BLaER1 (cell line): Measurements from ENCODE around the gene RTEL1.
"Not testable (repeated sequence)": the region's sequence is repeated elsewhere in the genome, so short reads cannot be mapped to it uniquely, and the experiment has no call there.

Experiments used
- H3K27ac ChIP-seq: shearing (Covaris generic); formaldehyde crosslinking; 2 replicates; pipeline ENCODE4 v1.8.1; 2022
- H3K27me3 ChIP-seq: shearing (Covaris generic); formaldehyde crosslinking; 2 replicates; pipeline ENCODE4 v1.8.1; 2022
- H3K36me3 ChIP-seq: shearing (Covaris generic); formaldehyde crosslinking; 2 replicates; pipeline ENCODE4 v1.8.1; 2022
- H3K4me1 ChIP-seq: shearing (Covaris generic); formaldehyde crosslinking; 2 replicates; pipeline ENCODE4 v1.8.1; 2022
- H3K4me2 ChIP-seq: shearing (Covaris generic); formaldehyde crosslinking; 2 replicates; pipeline ENCODE4 v1.8.1; 2022
- H3K4me3 ChIP-seq: shearing (Covaris generic); formaldehyde crosslinking; 2 replicates; pipeline ENCODE4 v1.8.1; 2022
- H3K9ac ChIP-seq: shearing (Covaris generic); formaldehyde crosslinking; 2 replicates; pipeline ENCODE4 v1.8.1; 2022
- H3K9me3 ChIP-seq: shearing (Covaris generic); formaldehyde crosslinking; 2 replicates; pipeline ENCODE4 v1.8.1; 2022
- H4K20me1 ChIP-seq: shearing (Covaris generic); formaldehyde crosslinking; 2 replicates; pipeline ENCODE4 v1.8.1; 2022
- Cebpa-rat ChIP-seq: shearing (Covaris generic); IDR thresholded peaks from 2 replicates; pipeline ENCODE4 v1.8.1; 2022

Gene RTEL1

DNA sequence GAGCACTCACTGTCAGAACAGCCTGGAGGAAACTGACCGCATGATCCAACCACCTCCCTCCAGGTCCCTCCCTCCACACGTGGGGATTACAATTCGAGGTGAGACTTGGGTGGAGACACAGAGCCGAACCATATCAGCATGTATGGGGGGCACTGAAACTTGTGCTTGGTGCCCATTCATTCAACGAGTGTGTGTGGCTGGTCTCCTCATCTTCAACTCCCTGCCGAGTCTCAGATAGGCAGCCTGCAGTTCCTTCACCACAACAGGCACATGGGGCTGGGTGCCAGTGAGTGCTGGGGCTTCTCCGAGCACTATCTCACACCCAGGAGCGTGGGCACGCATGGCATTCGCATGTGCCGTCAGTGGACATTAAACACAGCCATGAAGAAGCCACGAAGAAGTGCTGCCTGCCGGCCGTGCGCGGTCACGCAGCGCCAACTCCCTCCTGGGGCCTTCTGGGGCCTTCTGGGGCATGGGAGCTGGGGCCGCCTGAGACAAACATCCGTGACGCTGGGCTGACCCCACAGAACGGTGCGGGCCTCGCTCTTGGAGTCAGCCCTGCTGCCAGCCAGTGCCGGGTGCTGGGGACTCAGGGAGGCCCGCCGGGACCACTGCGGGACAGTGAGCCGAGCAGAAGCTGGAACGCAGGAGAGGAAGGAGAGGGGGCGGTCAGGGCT, 714 bp upstream of the RTEL1 start:
- H3K4me3 ChIP-seq = peak overlapping the region; percentile 81
- H3K36me3 ChIP-seq = peaks cover 31% of the 10 kb centered on the region
- no peak for TF ChIP-seq Cebpa-rat
- H3K9me3 ChIP-seq = no peaks in the 10 kb centered on the region
- H4K20me1 ChIP-seq = peaks cover 2% of the 10 kb centered on the region; the same call in 1 of the 2 replicates
- H3K4me1 ChIP-seq = peaks cover 52% of the 10 kb centered on the region
- peak overlapping the region; percentile 99 for H3K27ac ChIP-seq
- peak overlapping the region; percentile 97 for H3K9ac ChIP-seq
- peak overlapping the region; percentile 99 for H3K4me2 ChIP-seq
- H3K27me3 ChIP-seq = no peaks in the 10 kb centered on the region

- Histone ChIP-seq H3K27me3 (no peaks in the 10 kb centered on the region), H3K9me3 (no peaks in the 10 kb centered on the region), H4K20me1 (no peaks in the 10 kb centered on the region), H3K4me1 (peaks cover 52% of the 10 kb centered on the region), H3K9ac (peak overlapping the region; percentile 97), H3K4me3 (peak overlapping the region; percentile 81), H3K27ac (peak overlapping the region; percentile 99), H3K4me2 (peak overlapping the region; percentile 99), H3K36me3 (peaks cover 45% of the 10 kb centered on the region)
- TF ChIP-seq Cebpa-rat = no peak
Observed at GRCh38 chr20:63658749-63659187, 656 bp downstream of the RTEL1 start.

DNA sequence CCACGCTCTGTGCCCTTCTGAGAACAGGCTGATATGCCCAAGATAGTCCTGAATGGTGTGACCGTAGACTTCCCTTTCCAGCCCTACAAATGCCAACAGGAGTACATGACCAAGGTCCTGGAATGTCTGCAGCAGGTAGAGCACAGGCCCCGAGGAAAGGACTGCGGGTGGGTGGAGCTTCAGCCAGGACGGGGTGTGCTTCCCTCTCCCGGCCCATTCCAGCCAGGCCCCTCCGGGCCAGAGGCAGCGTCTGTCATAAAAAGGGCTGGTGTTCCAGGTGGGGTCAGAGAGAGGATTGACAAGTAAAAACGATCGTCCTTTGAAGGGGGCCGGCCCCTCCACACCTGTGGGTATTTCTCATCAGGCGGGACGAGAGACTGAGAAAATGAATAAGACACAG, 1.3 kb downstream of the RTEL1 start:
- no peaks in the 10 kb centered on the region for H3K27me3 ChIP-seq
- H3K4me2 ChIP-seq = peak overlapping the region; percentile 99
- no peak for TF ChIP-seq Cebpa-rat
- H3K36me3 ChIP-seq = peaks cover 51% of the 10 kb centered on the region
- peak overlapping the region; percentile 97 for H3K9ac ChIP-seq
- no peaks in the 10 kb centered on the region for H3K9me3 ChIP-seq
- no peaks in the 10 kb centered on the region for H4K20me1 ChIP-seq
- peaks cover 47% of the 10 kb centered on the region for H3K4me1 ChIP-seq
- peak overlapping the region; percentile 81 for H3K4me3 ChIP-seq
- H3K27ac ChIP-seq = peak overlapping the region; percentile 99; the same call in 1 of the 2 replicates

DNA sequence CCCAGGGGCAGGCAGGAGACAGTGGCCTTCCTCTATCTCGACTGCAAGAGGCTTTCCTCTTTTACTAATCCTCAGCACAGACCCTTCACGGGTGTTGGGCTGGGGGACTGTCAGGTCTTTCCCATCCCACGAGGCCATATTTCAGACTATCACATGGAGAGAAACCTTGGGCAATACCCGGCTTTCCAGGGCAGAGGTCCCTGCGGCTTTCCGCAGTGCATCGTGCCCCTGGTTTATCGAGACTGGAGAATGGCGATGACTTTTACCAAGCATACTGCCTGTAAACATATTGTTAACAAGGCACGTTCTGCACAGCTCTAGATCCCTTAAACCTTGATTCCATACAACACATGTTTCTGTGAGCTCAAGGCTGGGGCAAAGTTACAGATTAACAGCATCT, 2.1 kb downstream of the RTEL1 start:
- peaks cover 59% of the 10 kb centered on the region for H3K36me3 ChIP-seq
- not testable (repeated sequence) for H3K4me2 ChIP-seq, H4K20me1 ChIP-seq

DNA sequence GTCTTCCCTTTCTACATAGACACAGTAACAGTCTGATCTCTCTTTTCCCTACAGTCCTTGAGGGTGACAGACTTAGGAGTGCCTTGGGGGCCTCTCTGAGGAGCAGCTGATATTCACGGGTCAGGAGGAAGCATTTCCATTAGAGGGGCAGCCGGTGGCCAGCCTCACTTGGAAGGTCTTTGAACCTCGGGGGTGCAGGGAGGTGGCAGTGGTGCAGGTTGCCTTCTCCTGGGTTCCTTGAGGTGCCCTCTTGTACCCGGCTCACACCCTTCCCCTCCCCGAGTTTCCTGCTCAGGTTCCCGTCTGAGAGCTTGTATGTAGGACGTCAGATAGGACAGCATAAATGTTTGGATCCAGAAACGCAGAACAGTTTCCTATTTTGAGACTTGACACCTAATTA, 2.5 kb downstream of the RTEL1 start:
- H3K4me2 ChIP-seq = no peak overlapping the region
- no peaks in the 10 kb centered on the region for H4K20me1 ChIP-seq
- H3K27ac ChIP-seq = no peak overlapping the region
- no peaks in the 10 kb centered on the region for H3K27me3 ChIP-seq
- no peaks in the 10 kb centered on the region for H3K9me3 ChIP-seq
- peaks cover 40% of the 10 kb centered on the region for H3K4me1 ChIP-seq
- H3K9ac ChIP-seq = peak overlapping the region; percentile 41
- TF ChIP-seq Cebpa-rat = no peak
- H3K4me3 ChIP-seq = no peak overlapping the region
- peaks cover 63% of the 10 kb centered on the region for H3K36me3 ChIP-seq

More for the DNA sequence above, 2.1 kb downstream of the RTEL1 start:
- H3K4me3 ChIP-seq, H3K27ac ChIP-seq, H3K9me3 ChIP-seq, H3K27me3 ChIP-seq: not testable (repeated sequence)
- H3K4me1 ChIP-seq = peaks cover 43% of the 10 kb centered on the region
- H3K9ac ChIP-seq = peak overlapping the region; percentile 41; the same call in 1 of the 2 replicates

DNA sequence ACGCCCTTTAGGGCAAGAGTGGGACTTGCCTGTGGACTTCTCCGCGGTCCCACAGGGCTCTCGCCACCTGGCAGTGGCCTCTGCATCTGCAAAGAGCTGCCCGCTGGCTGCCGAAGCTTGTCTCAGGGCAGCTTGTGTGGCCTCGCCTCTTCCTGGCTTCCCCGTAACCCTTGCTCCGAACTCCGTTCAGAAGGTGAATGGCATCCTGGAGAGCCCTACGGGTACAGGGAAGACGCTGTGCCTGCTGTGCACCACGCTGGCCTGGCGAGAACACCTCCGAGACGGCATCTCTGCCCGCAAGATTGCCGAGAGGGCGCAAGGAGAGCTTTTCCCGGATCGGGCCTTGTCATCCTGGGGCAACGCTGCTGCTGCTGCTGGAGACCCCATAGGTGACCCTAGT, 3.0 kb downstream of the RTEL1 start:
- Histone ChIP-seq H3K4me2 (no peak overlapping the region), H3K36me3 (peaks cover 68% of the 10 kb centered on the region), H3K27me3 (no peaks in the 10 kb centered on the region), H4K20me1 (no peaks in the 10 kb centered on the region), H3K9me3 (no peaks in the 10 kb centered on the region), H3K27ac (no peak overlapping the region), H3K4me1 (peaks cover 35% of the 10 kb centered on the region), H3K9ac (no peak overlapping the region; the same call in 1 of the 2 replicates), H3K4me3 (no peak overlapping the region)
- no peak for TF ChIP-seq Cebpa-rat

- no peak overlapping the region for H3K27ac ChIP-seq
- TF ChIP-seq Cebpa-rat = no peak
- H3K9ac ChIP-seq = no peak overlapping the region
- H3K4me3 ChIP-seq = no peak overlapping the region
- H3K36me3 ChIP-seq = peaks cover 78% of the 10 kb centered on the region
- H4K20me1 ChIP-seq = no peaks in the 10 kb centered on the region
- H3K4me2 ChIP-seq = no peak overlapping the region
- peaks cover 24% of the 10 kb centered on the region for H3K4me1 ChIP-seq
- no peaks in the 10 kb centered on the region for H3K27me3 ChIP-seq
- no peaks in the 10 kb centered on the region for H3K9me3 ChIP-seq
Observed at GRCh38 chr20:63661959-63662812, 4.1 kb downstream of the RTEL1 start.

- H3K36me3 ChIP-seq = peaks cover 84% of the 10 kb centered on the region
Observed at GRCh38 chr20:63662813-63663189, 4.7 kb downstream of the RTEL1 start.

GRCh38 chr20:63663332-63664066, 5.4 kb downstream of the RTEL1 start:
- Histone ChIP-seq H3K4me1 (peaks cover 18% of the 10 kb centered on the region), H3K4me2 (no peak overlapping the region), H3K36me3 (peaks cover 91% of the 10 kb centered on the region), H3K9ac (no peak overlapping the region), H3K27ac (no peak overlapping the region), H4K20me1 (no peaks in the 10 kb centered on the region), H3K9me3 (no peaks in the 10 kb centered on the region), H3K27me3 (no peaks in the 10 kb centered on the region), H3K4me3 (no peak overlapping the region)
- no peak for TF ChIP-seq Cebpa-rat

More at GRCh38 chr20:63662813-63663189, 4.7 kb downstream of the RTEL1 start:
- Histone ChIP-seq H3K9ac (no peak overlapping the region), H3K9me3 (no peaks in the 10 kb centered on the region), H3K27me3 (no peaks in the 10 kb centered on the region), H3K4me3 (no peak overlapping the region), H3K27ac (no peak overlapping the region), H4K20me1 (no peaks in the 10 kb centered on the region), H3K4me2 (no peak overlapping the region), H3K4me1 (peaks cover 18% of the 10 kb centered on the region)
- no peak for TF ChIP-seq Cebpa-rat
